ENCODE data around the gene UGT1A5.

UGT1A5 gene

DNA sequence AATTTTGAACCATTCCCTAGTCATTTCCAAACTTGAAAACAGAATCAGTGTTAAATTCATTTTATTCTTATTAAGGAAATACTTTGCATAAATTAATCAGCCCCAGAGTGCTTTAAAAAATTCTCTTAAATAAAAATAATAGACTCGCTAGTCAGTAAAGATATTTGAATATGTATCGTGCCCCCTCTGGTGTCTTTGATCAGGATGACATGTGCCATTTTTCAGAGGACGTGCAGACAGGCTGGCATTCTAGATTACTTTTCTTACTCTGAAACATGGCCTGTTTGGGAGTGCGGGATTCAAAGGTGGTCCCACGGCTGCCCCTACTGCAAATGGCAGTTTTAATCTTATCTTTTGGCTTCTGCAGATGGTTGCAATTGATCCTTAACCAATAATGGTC, 59.9 kb downstream of the UGT1A5 start:
- no peak for DNase-seq (ENCODE audit: low spot score)
- TF ChIP-seq, protein P1, sequence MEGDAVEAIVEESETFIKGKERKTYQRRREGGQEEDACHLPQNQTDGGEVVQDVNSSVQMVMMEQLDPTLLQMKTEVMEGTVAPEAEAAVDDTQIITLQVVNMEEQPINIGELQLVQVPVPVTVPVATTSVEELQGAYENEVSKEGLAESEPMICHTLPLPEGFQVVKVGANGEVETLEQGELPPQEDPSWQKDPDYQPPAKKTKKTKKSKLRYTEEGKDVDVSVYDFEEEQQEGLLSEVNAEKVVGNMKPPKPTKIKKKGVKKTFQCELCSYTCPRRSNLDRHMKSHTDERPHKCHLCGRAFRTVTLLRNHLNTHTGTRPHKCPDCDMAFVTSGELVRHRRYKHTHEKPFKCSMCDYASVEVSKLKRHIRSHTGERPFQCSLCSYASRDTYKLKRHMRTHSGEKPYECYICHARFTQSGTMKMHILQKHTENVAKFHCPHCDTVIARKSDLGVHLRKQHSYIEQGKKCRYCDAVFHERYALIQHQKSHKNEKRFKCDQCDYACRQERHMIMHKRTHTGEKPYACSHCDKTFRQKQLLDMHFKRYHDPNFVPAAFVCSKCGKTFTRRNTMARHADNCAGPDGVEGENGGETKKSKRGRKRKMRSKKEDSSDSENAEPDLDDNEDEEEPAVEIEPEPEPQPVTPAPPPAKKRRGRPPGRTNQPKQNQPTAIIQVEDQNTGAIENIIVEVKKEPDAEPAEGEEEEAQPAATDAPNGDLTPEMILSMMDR (IDR thresholded peaks at IDR 0.05; ENCODE audit: extremely low read depth, missing control alignments), result no peak

DNA sequence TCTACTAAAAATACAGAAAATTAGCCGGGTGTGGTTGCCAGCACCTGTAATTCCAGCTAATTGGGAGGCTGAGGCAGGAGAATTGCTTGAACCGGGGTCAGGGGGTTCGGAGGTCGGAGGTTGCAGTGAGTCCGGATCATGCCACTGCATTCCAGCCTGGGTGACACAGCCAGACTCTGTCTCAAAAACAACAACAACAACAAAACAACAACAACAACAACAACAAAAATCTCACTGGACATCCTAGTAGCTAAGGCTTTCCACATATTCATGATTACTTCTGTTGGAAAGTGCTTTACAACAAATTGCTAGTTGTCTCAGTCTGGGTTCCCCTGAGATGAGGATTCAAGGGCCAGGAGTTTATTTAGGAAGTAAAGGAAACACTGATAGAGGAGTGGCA, 61.1 kb downstream of the UGT1A5 start:
- TF ChIP-seq, protein P1 (IDR thresholded peaks at IDR 0.05; ENCODE audit: extremely low read depth, missing control alignments), result no peak
- DNase-seq (ENCODE audit: low spot score), result no peak

DNA sequence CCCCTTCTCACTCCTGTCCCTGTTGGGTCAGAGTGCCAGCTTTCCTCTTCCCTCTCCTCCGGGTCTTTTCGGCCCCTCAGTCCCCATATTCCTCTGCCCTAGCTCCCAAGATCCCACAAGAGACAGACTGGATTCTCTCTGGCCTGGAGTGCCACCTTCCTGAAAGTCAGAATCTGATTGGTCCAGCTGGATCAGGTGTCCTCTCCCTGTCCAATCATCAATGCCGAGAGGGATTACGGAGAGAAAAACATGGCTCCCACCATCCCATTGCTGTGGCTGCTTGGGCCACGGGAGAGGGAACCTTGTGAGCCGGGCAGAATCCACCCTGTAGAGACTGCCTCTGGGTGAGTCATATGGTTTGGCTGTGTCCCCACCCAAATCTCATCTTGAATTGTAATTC, 62.7 kb downstream of the UGT1A5 start:
- no peak for DNase-seq (ENCODE audit: low spot score)
- TF ChIP-seq, protein P1 (IDR thresholded peaks at IDR 0.05; ENCODE audit: extremely low read depth, missing control alignments), result no peak

DNA sequence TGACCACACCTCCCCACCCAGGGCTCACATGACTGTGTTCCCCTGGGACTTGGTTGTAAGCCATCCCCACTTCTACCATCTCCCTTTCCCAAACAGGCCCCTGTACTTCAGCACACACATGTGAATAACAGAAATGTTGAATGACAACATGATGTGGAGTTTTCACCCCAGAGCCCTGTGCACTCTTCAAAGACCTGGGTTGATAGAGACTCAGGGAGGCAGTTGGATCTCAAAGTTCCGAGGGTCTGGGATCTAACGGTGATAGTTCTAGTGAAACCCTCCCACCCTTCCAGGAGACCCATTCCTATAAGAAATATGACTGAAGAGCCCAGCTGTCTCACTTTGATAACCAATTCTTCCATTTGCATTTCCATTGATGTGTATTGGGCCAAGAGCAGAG, 65.3 kb downstream of the UGT1A5 start, which contains the start of gene MROH2A:
Gene MROH2A (plus strand): TSS at position 301 of the 400 bp plus-strand sequence. CDS start 1,029 bp downstream, outside the sequence.
- TF ChIP-seq, protein P1 (IDR thresholded peaks at IDR 0.05; ENCODE audit: extremely low read depth, missing control alignments), result no peak
- no peak for DNase-seq (ENCODE audit: low spot score)

DNA sequence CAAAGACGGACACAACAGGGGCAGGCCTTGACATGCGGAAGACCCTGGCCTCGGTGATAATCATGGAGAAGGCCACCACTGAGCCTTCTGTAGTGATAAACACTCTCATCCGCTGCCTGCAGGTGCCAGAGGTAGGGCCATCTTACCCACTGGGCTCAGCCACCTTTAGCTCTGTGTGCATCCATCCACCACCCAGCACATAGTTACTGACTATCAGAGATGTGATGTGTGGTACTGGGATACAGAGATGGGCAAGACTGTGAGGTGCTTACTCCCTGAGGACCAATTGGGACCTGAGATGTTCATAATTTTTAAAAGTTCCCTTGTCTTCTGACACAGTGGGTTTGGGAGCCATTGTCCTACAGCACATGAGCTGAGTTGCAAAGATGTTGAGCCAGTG, 67.0 kb downstream of the UGT1A5 start:
- DNase-seq (ENCODE audit: low spot score), result no peak
- TF ChIP-seq, protein P1 (IDR thresholded peaks at IDR 0.05; ENCODE audit: extremely low read depth, missing control alignments), result no peak

DNA sequence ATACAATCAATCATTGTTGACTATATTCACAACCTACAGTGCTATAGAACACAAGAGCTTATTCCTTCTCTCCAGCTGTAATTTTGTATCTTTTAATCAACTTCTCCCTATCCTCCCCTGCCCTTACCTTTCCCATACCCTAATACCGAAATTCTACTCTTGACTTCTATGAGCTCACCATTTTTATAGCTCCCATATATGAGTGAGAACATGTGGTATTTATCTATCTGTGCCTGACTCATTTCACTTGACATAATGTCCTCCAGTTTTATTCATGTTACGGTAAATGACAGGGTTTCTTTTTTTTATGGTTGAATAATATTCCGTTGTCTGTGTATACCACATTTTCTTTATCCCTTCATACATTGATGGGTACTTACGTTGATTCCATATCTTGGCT, 68.1 kb downstream of the UGT1A5 start:
- no peak for DNase-seq (ENCODE audit: low spot score)
- TF ChIP-seq, protein P1 (IDR thresholded peaks at IDR 0.05; ENCODE audit: extremely low read depth, missing control alignments), result no peak

DNA sequence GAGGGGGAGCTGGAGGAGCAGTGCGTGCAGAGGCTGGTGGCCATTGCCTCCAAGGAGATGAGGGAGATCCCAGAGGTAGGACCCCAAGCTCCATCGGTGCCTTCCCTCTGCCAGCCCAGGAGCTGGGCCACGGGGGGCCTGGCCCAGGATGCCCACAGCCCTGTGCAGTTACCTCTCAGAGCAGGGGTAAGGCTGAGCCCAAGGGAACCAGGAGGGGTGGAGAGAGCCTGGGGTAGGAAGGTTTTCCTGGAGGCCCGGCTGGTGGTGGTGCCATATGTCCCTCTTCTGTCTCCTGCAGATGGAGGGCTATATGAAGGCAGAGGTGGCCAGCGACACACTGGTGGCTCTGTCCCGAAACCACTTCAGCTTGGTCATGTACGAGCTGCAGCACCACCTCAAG, 76.8 kb downstream of the UGT1A5 start:
- TF ChIP-seq, protein P1 (IDR thresholded peaks at IDR 0.05; ENCODE audit: extremely low read depth, missing control alignments), result no peak
- DNase-seq (ENCODE audit: low spot score), result no peak

Measured in GM20000 (cell line).